PC-3 (cell line): ENCODE data around the gene KCNJ6.

Source experiments
- EZH2 ChIP-seq: fragments of 300-600 bp; sonication (generic); IDR thresholded peaks from one replicate; pipeline ENCODE4 v1.6.1; 2017; ENCODE audit warnings: antibody characterized with exemption, mild to moderate bottlenecking, low read length; ENCODE audit not compliant: unreplicated experiment
- TF ChIP-seq, protein P1 (sequence below): fragments of 300-600 bp; sonication (generic); conservative IDR thresholded peaks from 2 replicates; pipeline ENCODE4 v1.5.1; 2017; ENCODE audit warnings: antibody characterized with exemption, low read depth, mild to moderate bottlenecking, low read length

GRCh38 chr21:37877171-37877570 lies 39.1 kb downstream of the KCNJ6 start:
- no peak for TF ChIP-seq EZH2
- TF ChIP-seq, protein P1, sequence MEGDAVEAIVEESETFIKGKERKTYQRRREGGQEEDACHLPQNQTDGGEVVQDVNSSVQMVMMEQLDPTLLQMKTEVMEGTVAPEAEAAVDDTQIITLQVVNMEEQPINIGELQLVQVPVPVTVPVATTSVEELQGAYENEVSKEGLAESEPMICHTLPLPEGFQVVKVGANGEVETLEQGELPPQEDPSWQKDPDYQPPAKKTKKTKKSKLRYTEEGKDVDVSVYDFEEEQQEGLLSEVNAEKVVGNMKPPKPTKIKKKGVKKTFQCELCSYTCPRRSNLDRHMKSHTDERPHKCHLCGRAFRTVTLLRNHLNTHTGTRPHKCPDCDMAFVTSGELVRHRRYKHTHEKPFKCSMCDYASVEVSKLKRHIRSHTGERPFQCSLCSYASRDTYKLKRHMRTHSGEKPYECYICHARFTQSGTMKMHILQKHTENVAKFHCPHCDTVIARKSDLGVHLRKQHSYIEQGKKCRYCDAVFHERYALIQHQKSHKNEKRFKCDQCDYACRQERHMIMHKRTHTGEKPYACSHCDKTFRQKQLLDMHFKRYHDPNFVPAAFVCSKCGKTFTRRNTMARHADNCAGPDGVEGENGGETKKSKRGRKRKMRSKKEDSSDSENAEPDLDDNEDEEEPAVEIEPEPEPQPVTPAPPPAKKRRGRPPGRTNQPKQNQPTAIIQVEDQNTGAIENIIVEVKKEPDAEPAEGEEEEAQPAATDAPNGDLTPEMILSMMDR: no peak
